ENCODE data around the gene INSYN1. TPM values are rescaled to one million over a fixed set of nuclear protein-coding genes. Genes with fewer than 3 reads are reported as not detected.
"Not testable (repeated sequence)": the region's sequence is repeated elsewhere in the genome, so short reads cannot be mapped to it uniquely, and the experiment has no call there.

The INSYN1 gene
- total RNA-seq, 1 donor from 2014 or later, result 12.7 TPM

GRCh38 chr15:73741321-73741836 is 11.8 kb downstream of the INSYN1 start:
- no peak overlapping the region for H3K27ac Mint-ChIP-seq

GRCh38 chr15:73740152-73741048 is 12.8 kb downstream of the INSYN1 start:
- Mint-ChIP-seq H3K27me3 (ENCODE audit: low read depth) (peaks cover 2% of the 10 kb centered on the region), H3K36me3 (no peaks in the 10 kb centered on the region), H3K9me3 (no peaks in the 10 kb centered on the region), H3K27ac (no peak overlapping the region), H3K4me1 (peaks cover 3% of the 10 kb centered on the region), H3K4me3 (no peak overlapping the region)
- no peak for DNase-seq (ENCODE audit: low spot score in 2 of 2, unreplicated experiment in 2 of 2)
- no peak for TF ChIP-seq CTCF (IDR thresholded peaks at IDR 0.05; ENCODE audit: unreplicated experiment)

More at GRCh38 chr15:73741321-73741836, 11.8 kb downstream of the INSYN1 start:
- no peaks in the 10 kb centered on the region for H3K27me3 Mint-ChIP-seq (ENCODE audit: low read depth)
- no peak for DNase-seq (ENCODE audit: low spot score in 2 of 2, unreplicated experiment in 2 of 2)
- H3K36me3 Mint-ChIP-seq, result no peaks in the 10 kb centered on the region
- TF ChIP-seq CTCF (IDR thresholded peaks at IDR 0.05; ENCODE audit: unreplicated experiment), result no peak
- peaks cover 8% of the 10 kb centered on the region for H3K4me1 Mint-ChIP-seq
- no peaks in the 10 kb centered on the region for H3K9me3 Mint-ChIP-seq
- no peak overlapping the region for H3K4me3 Mint-ChIP-seq

- H3K4me3 Mint-ChIP-seq, result no peak overlapping the region
- no peak overlapping the region for H3K27ac Mint-ChIP-seq
- no peak for DNase-seq (ENCODE audit: low spot score in 2 of 2, unreplicated experiment in 2 of 2)
- no peaks in the 10 kb centered on the region for H3K36me3 Mint-ChIP-seq
- no peak for TF ChIP-seq CTCF (IDR thresholded peaks at IDR 0.05; ENCODE audit: unreplicated experiment)
- peaks cover 7% of the 10 kb centered on the region for H3K27me3 Mint-ChIP-seq (ENCODE audit: low read depth)
- H3K9me3 Mint-ChIP-seq, result no peaks in the 10 kb centered on the region
- H3K4me1 Mint-ChIP-seq, result no peaks in the 10 kb centered on the region
Observed at GRCh38 chr15:73737535-73737934, 15.6 kb downstream of the INSYN1 start.

GRCh38 chr15:73732930-73733329 is 20.2 kb downstream of the INSYN1 start:
- Mint-ChIP-seq H3K4me1 (no peaks in the 10 kb centered on the region), H3K9me3 (no peaks in the 10 kb centered on the region), H3K36me3 (no peaks in the 10 kb centered on the region), H3K4me3 (no peak overlapping the region), H3K27me3 (ENCODE audit: low read depth) (peaks cover 7% of the 10 kb centered on the region), H3K27ac (no peak overlapping the region)
- TF ChIP-seq CTCF (IDR thresholded peaks at IDR 0.05; ENCODE audit: unreplicated experiment), result no peak
- no peak for DNase-seq (ENCODE audit: low spot score in 2 of 2, unreplicated experiment in 2 of 2)

GRCh38 chr15:73732051-73732450 is 21.1 kb downstream of the INSYN1 start:
- H3K4me1 Mint-ChIP-seq; H3K27me3 Mint-ChIP-seq (ENCODE audit: low read depth); H3K36me3 Mint-ChIP-seq; H3K27ac Mint-ChIP-seq; H3K4me3 Mint-ChIP-seq; H3K9me3 Mint-ChIP-seq; DNase-seq (ENCODE audit: low spot score in 2 of 2, unreplicated experiment in 2 of 2): not testable (repeated sequence)

- no peaks in the 10 kb centered on the region for H3K9me3 Mint-ChIP-seq
- H3K4me3 Mint-ChIP-seq, result no peak overlapping the region
- peaks cover 6% of the 10 kb centered on the region for H3K4me1 Mint-ChIP-seq
- TF ChIP-seq CTCF (IDR thresholded peaks at IDR 0.05; ENCODE audit: unreplicated experiment), result no peak
- no peaks in the 10 kb centered on the region for H3K36me3 Mint-ChIP-seq
- no peak for DNase-seq (ENCODE audit: low spot score in 2 of 2, unreplicated experiment in 2 of 2)
- H3K27me3 Mint-ChIP-seq (ENCODE audit: low read depth), result no peaks in the 10 kb centered on the region
- H3K27ac Mint-ChIP-seq, result no peak overlapping the region
Observed at GRCh38 chr15:73727330-73727976, 25.7 kb downstream of the INSYN1 start.
